Vagina (tissue), 2 donors: ENCODE measurements around the gene GCKR. TPM values are rescaled to one million over a fixed set of nuclear protein-coding genes. Genes with fewer than 3 reads are reported as not detected.

Source experiments
- DNase-seq, 2 donors: peaks; one replicate each; pipeline ENCODE4 v3.0.0-alpha.2; 2017; ENCODE audit errors: extremely low spot score in 2 of 2
- H3K27ac ChIP-seq: fragments of 200-600 bp; sonication (generic); one replicate; pipeline ENCODE4 v1.5.1; 2019
- H3K27me3 ChIP-seq: fragments of 200-600 bp; sonication (generic); one replicate; pipeline ENCODE4 v1.5.1; 2019
- H3K36me3 ChIP-seq, 2 donors: fragments of 200-600 bp; sonication (generic); one replicate each; pipeline ENCODE4 v1.5.1; 2017 to 2019
- H3K4me1 ChIP-seq: fragments of 200-600 bp; sonication (generic); one replicate; pipeline ENCODE4 v1.5.1; 2019
- H3K4me3 ChIP-seq, 2 donors: fragments of 200-600 bp; sonication (generic); 1 replicate in 1 of 2; 2 replicates in 1 of 2; pipeline ENCODE4 v1.5.1; 2016 to 2019
- H3K9me3 ChIP-seq: fragments of 200-600 bp; sonication (generic); one replicate; pipeline ENCODE4 v1.5.1; 2019
- CTCF ChIP-seq, 3 experiments: fragments of 450-650 bp in 2 of 3; fragments of 200-600 bp in 1 of 3; sonication (generic) in 1 of 3; IDR thresholded peaks; one replicate each; pipeline ENCODE4 v1.5.1; 2017 to 2019; ENCODE audit warnings: antibody characterized with exemption in 3 of 3, mild to moderate bottlenecking in 2 of 3, moderate library complexity in 2 of 3
- POLR2A ChIP-seq, 2 donors: fragments of 450-650 bp; IDR thresholded peaks; one replicate each; pipeline ENCODE4 v1.6.1; 2017; ENCODE audit warnings: antibody characterized with exemption in 2 of 2, mild to moderate bottlenecking in 2 of 2, moderate library complexity in 2 of 2
- POLR2AphosphoS5 ChIP-seq, 2 donors: sonication (generic); formaldehyde crosslinking; IDR thresholded peaks; one replicate each; pipeline ENCODE4 v1.9.0; 2017; ENCODE audit warnings: antibody characterized with exemption in 2 of 2, mild to moderate bottlenecking in 2 of 2, low read depth in 1 of 2; ENCODE audit not compliant: insufficient read depth in 1 of 2
- intact Hi-C: fragments of 100-400 bp; cut with DNase I; formaldehyde crosslinking; loops from one replicate; pipeline ENCODE4 v1.15.1; 2023
- total RNA-seq: library from RNA; depleted of rRNA; stranded (reverse); fragments of >200 nt; gene quantifications from one replicate; pipeline ENCODE4 v1.2.3, GENCODE V29; 2016

Gene GCKR
- total RNA-seq, 1 donor from 2014 or later: 0.98 TPM

GRCh38 chr2:27506587-27506986, 9.9 kb downstream of the GCKR start:
- TF ChIP-seq CTCF (IDR thresholded peaks at IDR 0.05) (no peak), POLR2A (IDR thresholded peaks at IDR 0.05) (no peak), POLR2AphosphoS5 (IDR thresholded peaks at IDR 0.05; ENCODE audit: insufficient read depth in 1 of 2, low read depth in 1 of 2) (no peak)
- no peak overlapping the region for H3K4me3 ChIP-seq
- no peak overlapping the region for H3K27ac ChIP-seq
- no peaks in the 10 kb centered on the region for H3K36me3 ChIP-seq
- H3K4me1 ChIP-seq: no peaks in the 10 kb centered on the region
- intact Hi-C loops: no loop called here
- H3K27me3 ChIP-seq: no peaks in the 10 kb centered on the region
- DNase-seq: no peak
- H3K9me3 ChIP-seq: no peaks in the 10 kb centered on the region

GRCh38 chr2:27507293-27507692, 10.7 kb downstream of the GCKR start:
- DNase-seq: no peak
- Histone ChIP-seq H3K36me3 (no peaks in the 10 kb centered on the region), H3K4me1 (no peaks in the 10 kb centered on the region), H3K9me3 (no peaks in the 10 kb centered on the region), H3K27ac (no peak overlapping the region), H3K4me3 (no peak overlapping the region), H3K27me3 (no peaks in the 10 kb centered on the region)
- intact Hi-C loops: no loop called here
- TF ChIP-seq POLR2AphosphoS5 (IDR thresholded peaks at IDR 0.05; ENCODE audit: insufficient read depth in 1 of 2, low read depth in 1 of 2) (no peak), POLR2A (IDR thresholded peaks at IDR 0.05) (no peak), CTCF (IDR thresholded peaks at IDR 0.05) (no peak)

- Histone ChIP-seq H3K9me3 (no peaks in the 10 kb centered on the region), H3K27me3 (no peaks in the 10 kb centered on the region), H3K36me3 (no peaks in the 10 kb centered on the region), H3K4me3 (no peak overlapping the region), H3K4me1 (no peaks in the 10 kb centered on the region), H3K27ac (no peak overlapping the region)
- TF ChIP-seq CTCF (IDR thresholded peaks at IDR 0.05) (no peak), POLR2A (IDR thresholded peaks at IDR 0.05) (no peak), POLR2AphosphoS5 (IDR thresholded peaks at IDR 0.05; ENCODE audit: insufficient read depth in 1 of 2, low read depth in 1 of 2) (no peak)
- DNase-seq: no peak
- intact Hi-C loops: no loop called here
These were observed 12.7 kb downstream of the GCKR start for GRCh38 chr2:27509326-27509725.

- Histone ChIP-seq H3K27ac (no peak overlapping the region), H3K27me3 (no peaks in the 10 kb centered on the region), H3K4me3 (no peak overlapping the region), H3K36me3 (no peaks in the 10 kb centered on the region), H3K9me3 (no peaks in the 10 kb centered on the region), H3K4me1 (no peaks in the 10 kb centered on the region)
- no peak for DNase-seq
- TF ChIP-seq POLR2AphosphoS5 (IDR thresholded peaks at IDR 0.05; ENCODE audit: insufficient read depth in 1 of 2, low read depth in 1 of 2) (no peak), CTCF (IDR thresholded peaks at IDR 0.05) (no peak), POLR2A (IDR thresholded peaks at IDR 0.05) (no peak)
- intact Hi-C loops: no loop called here
These were observed 21.6 kb downstream of the GCKR start for GRCh38 chr2:27518113-27518781.

GRCh38 chr2:27518782-27519113, 22.1 kb downstream of the GCKR start:
- intact Hi-C loops: no loop called here
- H3K36me3 ChIP-seq: no peaks in the 10 kb centered on the region
- no peak overlapping the region for H3K4me3 ChIP-seq
- no peak for DNase-seq
- no peaks in the 10 kb centered on the region for H3K9me3 ChIP-seq
- TF ChIP-seq POLR2A (IDR thresholded peaks at IDR 0.05) (no peak), POLR2AphosphoS5 (IDR thresholded peaks at IDR 0.05; ENCODE audit: insufficient read depth in 1 of 2, low read depth in 1 of 2) (no peak)
- no peak overlapping the region for H3K27ac ChIP-seq
- H3K4me1 ChIP-seq: no peaks in the 10 kb centered on the region
- H3K27me3 ChIP-seq: no peaks in the 10 kb centered on the region
